ENCODE data around the gene HLA-DPB1. TPM values are rescaled to one million over a fixed set of nuclear protein-coding genes. Genes with fewer than 3 reads are reported as not detected.
A peak's percentile ranks its signal among the peaks of the same experiment; 100 is the strongest.

HLA-DPB1 gene
- total RNA-seq, 1 experiment from 2014 or later: 236 TPM

- no peak overlapping the region for H3K4me2 ChIP-seq (ENCODE audit: low read depth, low read length, poor library complexity, severe bottlenecking)
- H3K9me2 ChIP-seq (replicated peaks; ENCODE audit: insufficient read depth, low read length): no peaks in the 10 kb centered on the region
- no peaks in the 10 kb centered on the region for H3K79me2 ChIP-seq (ENCODE audit: low read length)
- H3K4me3 ChIP-seq (ENCODE audit: low read length): no peak overlapping the region
- DNase-seq: no peak
- H3K27me3 ChIP-seq (ENCODE audit: low read length): peaks cover 4% of the 10 kb centered on the region; the same call in 1 of the 2 replicates
- no peak overlapping the region for H2AFZ ChIP-seq (ENCODE audit: low read length)
- no peak overlapping the region for H3K9ac ChIP-seq (ENCODE audit: low read length)
- no peaks in the 10 kb centered on the region for H4K20me1 ChIP-seq (ENCODE audit: insufficient read depth, low read depth, low read length)
- no peaks in the 10 kb centered on the region for H3K36me3 ChIP-seq (ENCODE audit: insufficient read depth, low read length)
- H3K4me1 ChIP-seq (ENCODE audit: low read length): peaks cover 16% of the 10 kb centered on the region
- peaks cover 3% of the 10 kb centered on the region; the same call in 1 of the 2 replicates for H3K9me3 ChIP-seq (ENCODE audit: low read length)
- no peak overlapping the region for H3K27ac ChIP-seq (ENCODE audit: low read length)
Measured at GRCh38 chr6:33123181-33123580, 47.4 kb downstream of the HLA-DPB1 start.

- H3K4me1 ChIP-seq (ENCODE audit: low read length): peaks cover 14% of the 10 kb centered on the region
- H3K4me2 ChIP-seq (ENCODE audit: low read depth, low read length, poor library complexity, severe bottlenecking): no peak overlapping the region
- H3K9ac ChIP-seq (ENCODE audit: low read length): no peak overlapping the region
- DNase-seq: peak; percentile 89
- peaks cover 4% of the 10 kb centered on the region; the same call in 1 of the 2 replicates for H3K27me3 ChIP-seq (ENCODE audit: low read length)
- no peaks in the 10 kb centered on the region for H3K36me3 ChIP-seq (ENCODE audit: insufficient read depth, low read length)
- H4K20me1 ChIP-seq (ENCODE audit: insufficient read depth, low read depth, low read length): no peaks in the 10 kb centered on the region
- no peak overlapping the region for H3K27ac ChIP-seq (ENCODE audit: low read length)
- no peak overlapping the region for H3K4me3 ChIP-seq (ENCODE audit: low read length)
- H3K9me2 ChIP-seq (replicated peaks; ENCODE audit: insufficient read depth, low read length): no peaks in the 10 kb centered on the region
- peaks cover 3% of the 10 kb centered on the region; the same call in 1 of the 2 replicates for H3K9me3 ChIP-seq (ENCODE audit: low read length)
- H2AFZ ChIP-seq (ENCODE audit: low read length): no peak overlapping the region
- H3K79me2 ChIP-seq (ENCODE audit: low read length): no peaks in the 10 kb centered on the region
Measured at GRCh38 chr6:33123732-33124524, 48.1 kb downstream of the HLA-DPB1 start.

GRCh38 chr6:33124525-33124901 is 48.7 kb downstream of the HLA-DPB1 start:
- Histone ChIP-seq H3K9me3 (ENCODE audit: low read length) (peaks cover 3% of the 10 kb centered on the region; the same call in 1 of the 2 replicates), H3K79me2 (ENCODE audit: low read length) (no peaks in the 10 kb centered on the region), H2AFZ (ENCODE audit: low read length) (no peak overlapping the region), H3K4me1 (ENCODE audit: low read length) (peaks cover 14% of the 10 kb centered on the region), H3K9ac (ENCODE audit: low read length) (no peak overlapping the region), H3K4me2 (ENCODE audit: low read depth, low read length, poor library complexity, severe bottlenecking) (no peak overlapping the region), H3K9me2 (replicated peaks; ENCODE audit: insufficient read depth, low read length) (no peaks in the 10 kb centered on the region), H3K27me3 (ENCODE audit: low read length) (peaks cover 4% of the 10 kb centered on the region; the same call in 1 of the 2 replicates), H4K20me1 (ENCODE audit: insufficient read depth, low read depth, low read length) (no peaks in the 10 kb centered on the region), H3K27ac (ENCODE audit: low read length) (no peak overlapping the region), H3K4me3 (ENCODE audit: low read length) (no peak overlapping the region), H3K36me3 (ENCODE audit: insufficient read depth, low read length) (no peaks in the 10 kb centered on the region)
- no peak for DNase-seq

- H3K27ac ChIP-seq (ENCODE audit: low read length): no peak overlapping the region
- no peaks in the 10 kb centered on the region for H3K36me3 ChIP-seq (ENCODE audit: insufficient read depth, low read length)
- H3K9me2 ChIP-seq (replicated peaks; ENCODE audit: insufficient read depth, low read length): no peaks in the 10 kb centered on the region
- DNase-seq: no peak
- no peak overlapping the region for H3K9ac ChIP-seq (ENCODE audit: low read length)
- H2AFZ ChIP-seq (ENCODE audit: low read length): no peak overlapping the region
- no peak overlapping the region for H3K4me3 ChIP-seq (ENCODE audit: low read length)
- peaks cover 14% of the 10 kb centered on the region for H3K4me1 ChIP-seq (ENCODE audit: low read length)
- no peaks in the 10 kb centered on the region for H3K79me2 ChIP-seq (ENCODE audit: low read length)
- H3K27me3 ChIP-seq (ENCODE audit: low read length): peaks cover 4% of the 10 kb centered on the region; the same call in 1 of the 2 replicates
- H4K20me1 ChIP-seq (ENCODE audit: insufficient read depth, low read depth, low read length): no peaks in the 10 kb centered on the region
- H3K4me2 ChIP-seq (ENCODE audit: low read depth, low read length, poor library complexity, severe bottlenecking): no peak overlapping the region
- peaks cover 3% of the 10 kb centered on the region; the same call in 1 of the 2 replicates for H3K9me3 ChIP-seq (ENCODE audit: low read length)
Measured at GRCh38 chr6:33124947-33125346, 49.2 kb downstream of the HLA-DPB1 start.

- Histone ChIP-seq H3K9ac (ENCODE audit: low read length) (no peak overlapping the region), H3K9me2 (replicated peaks; ENCODE audit: insufficient read depth, low read length) (no peaks in the 10 kb centered on the region), H3K9me3 (ENCODE audit: low read length) (peaks cover 3% of the 10 kb centered on the region; the same call in 1 of the 2 replicates), H3K4me3 (ENCODE audit: low read length) (no peak overlapping the region), H3K27me3 (ENCODE audit: low read length) (peaks cover 4% of the 10 kb centered on the region; the same call in 1 of the 2 replicates), H4K20me1 (ENCODE audit: insufficient read depth, low read depth, low read length) (no peaks in the 10 kb centered on the region), H3K27ac (ENCODE audit: low read length) (no peak overlapping the region), H3K4me2 (ENCODE audit: low read depth, low read length, poor library complexity, severe bottlenecking) (no peak overlapping the region), H2AFZ (ENCODE audit: low read length) (no peak overlapping the region), H3K4me1 (ENCODE audit: low read length) (peaks cover 24% of the 10 kb centered on the region), H3K36me3 (ENCODE audit: insufficient read depth, low read length) (no peaks in the 10 kb centered on the region), H3K79me2 (ENCODE audit: low read length) (no peaks in the 10 kb centered on the region)
- DNase-seq: peak; percentile 90
Measured at GRCh38 chr6:33126101-33126714, 50.4 kb downstream of the HLA-DPB1 start.

GRCh38 chr6:33128318-33128717 is 52.5 kb downstream of the HLA-DPB1 start:
- H3K4me2 ChIP-seq (ENCODE audit: low read depth, low read length, poor library complexity, severe bottlenecking): no peak overlapping the region
- H3K36me3 ChIP-seq (ENCODE audit: insufficient read depth, low read length): no peaks in the 10 kb centered on the region
- H3K4me3 ChIP-seq (ENCODE audit: low read length): no peak overlapping the region
- H3K9ac ChIP-seq (ENCODE audit: low read length): no peak overlapping the region
- no peak for DNase-seq
- no peaks in the 10 kb centered on the region for H3K79me2 ChIP-seq (ENCODE audit: low read length)
- H3K9me2 ChIP-seq (replicated peaks; ENCODE audit: insufficient read depth, low read length): no peaks in the 10 kb centered on the region
- H3K27me3 ChIP-seq (ENCODE audit: low read length): peaks cover 3% of the 10 kb centered on the region; the same call in 1 of the 2 replicates
- no peak overlapping the region for H3K27ac ChIP-seq (ENCODE audit: low read length)
- no peaks in the 10 kb centered on the region for H4K20me1 ChIP-seq (ENCODE audit: insufficient read depth, low read depth, low read length)
- peaks cover 3% of the 10 kb centered on the region; the same call in 1 of the 2 replicates for H3K9me3 ChIP-seq (ENCODE audit: low read length)
- peaks cover 27% of the 10 kb centered on the region for H3K4me1 ChIP-seq (ENCODE audit: low read length)
- H2AFZ ChIP-seq (ENCODE audit: low read length): no peak overlapping the region

GRCh38 chr6:33132081-33132524 is 56.3 kb downstream of the HLA-DPB1 start:
- Histone ChIP-seq H3K4me1 (ENCODE audit: low read length) (peaks cover 13% of the 10 kb centered on the region), H3K9ac (ENCODE audit: low read length) (no peak overlapping the region), H3K79me2 (ENCODE audit: low read length) (no peaks in the 10 kb centered on the region), H3K4me2 (ENCODE audit: low read depth, low read length, poor library complexity, severe bottlenecking) (no peak overlapping the region), H3K9me2 (replicated peaks; ENCODE audit: insufficient read depth, low read length) (no peaks in the 10 kb centered on the region), H4K20me1 (ENCODE audit: insufficient read depth, low read depth, low read length) (no peaks in the 10 kb centered on the region), H3K27me3 (ENCODE audit: low read length) (no peaks in the 10 kb centered on the region), H3K36me3 (ENCODE audit: insufficient read depth, low read length) (no peaks in the 10 kb centered on the region), H2AFZ (ENCODE audit: low read length) (no peak overlapping the region), H3K9me3 (ENCODE audit: low read length) (no peaks in the 10 kb centered on the region), H3K4me3 (ENCODE audit: low read length) (no peak overlapping the region), H3K27ac (ENCODE audit: low read length) (no peak overlapping the region)
- no peak for DNase-seq

GRCh38 chr6:33136310-33136900 is 60.6 kb downstream of the HLA-DPB1 start:
- Histone ChIP-seq H3K4me3 (ENCODE audit: low read length) (no peak overlapping the region), H2AFZ (ENCODE audit: low read length) (no peak overlapping the region), H3K27me3 (ENCODE audit: low read length) (no peaks in the 10 kb centered on the region), H3K36me3 (ENCODE audit: insufficient read depth, low read length) (no peaks in the 10 kb centered on the region), H3K9ac (ENCODE audit: low read length) (no peak overlapping the region), H3K4me2 (ENCODE audit: low read depth, low read length, poor library complexity, severe bottlenecking) (no peak overlapping the region), H4K20me1 (ENCODE audit: insufficient read depth, low read depth, low read length) (no peaks in the 10 kb centered on the region), H3K4me1 (ENCODE audit: low read length) (peaks cover 1% of the 10 kb centered on the region; the same call in 1 of the 2 replicates), H3K27ac (ENCODE audit: low read length) (no peak overlapping the region), H3K9me2 (replicated peaks; ENCODE audit: insufficient read depth, low read length) (no peaks in the 10 kb centered on the region), H3K9me3 (ENCODE audit: low read length) (no peaks in the 10 kb centered on the region), H3K79me2 (ENCODE audit: low read length) (no peaks in the 10 kb centered on the region)
- no peak for DNase-seq

Measured in Karpas-422 (cell line).